Liver (tissue), 9 donors: ENCODE measurements around the gene HERC6. TPM values are rescaled to one million over a fixed set of nuclear protein-coding genes. Genes with fewer than 3 reads are reported as not detected.

Experiments used
- DNase-seq: peaks from one replicate; pipeline ENCODE4 v3.0.0-alpha.2; 2017; ENCODE audit warnings: low spot score
- H3K27ac ChIP-seq, 2 donors: one replicate each; pipeline ENCODE4 v1.7.0; 2013; ENCODE audit warnings: inconsistent platforms in 2 of 2, low read length in 2 of 2, control low read depth in 1 of 2, low read depth in 1 of 2, mild to moderate bottlenecking in 1 of 2
- H3K27me3 ChIP-seq, 4 donors: one replicate each; pipeline versions ENCODE4 v1.6.1 to v1.7.0; 2013; ENCODE audit warnings: low read length in 3 of 4, inconsistent platforms in 1 of 4, mild to moderate bottlenecking in 1 of 4, moderate library complexity in 1 of 4; ENCODE audit not compliant: control insufficient read depth in 4 of 4, insufficient read depth in 4 of 4
- H3K36me3 ChIP-seq, 4 donors: one replicate each; pipeline versions ENCODE4 v1.6.1 to v1.7.0; 2013; ENCODE audit warnings: low read length in 3 of 4, mild to moderate bottlenecking in 3 of 4, low read depth in 1 of 4, moderate library complexity in 1 of 4; ENCODE audit not compliant: control insufficient read depth in 4 of 4, insufficient read depth in 3 of 4
- H3K4me1 ChIP-seq, 4 donors: one replicate each; pipeline versions ENCODE4 v1.6.1 to v1.7.0; 2013; ENCODE audit warnings: low read length in 3 of 4, mild to moderate bottlenecking in 3 of 4, moderate library complexity in 1 of 4; ENCODE audit not compliant: control insufficient read depth in 4 of 4, insufficient read depth in 4 of 4
- H3K4me3 ChIP-seq, 3 donors: one replicate each; pipeline versions ENCODE4 v1.6.1 to v1.7.0; 2013; ENCODE audit warnings: low read length in 3 of 3, control low read depth in 1 of 3, low read depth in 1 of 3, mild to moderate bottlenecking in 1 of 3
- H3K9ac ChIP-seq, 2 donors: one replicate each; pipeline ENCODE4 v1.7.0; 2013; ENCODE audit warnings: low read length in 2 of 2, mild to moderate bottlenecking in 2 of 2, moderate library complexity in 2 of 2, control low read depth in 1 of 2, low read depth in 1 of 2
- H3K9me3 ChIP-seq, 4 donors: one replicate each; pipeline versions ENCODE4 v1.6.1 to v1.7.0; 2013; ENCODE audit warnings: low read length in 3 of 4; ENCODE audit not compliant: control insufficient read depth in 4 of 4
- ATF3 ChIP-seq: IDR thresholded peaks from 2 replicates; pipeline ENCODE4 v1.6.1; 2016; ENCODE audit warnings: antibody characterized with exemption
- CTCF ChIP-seq: fragments of 150-350 bp; IDR thresholded peaks from 2 replicates; pipeline ENCODE4 v1.5.1; 2017; ENCODE audit warnings: improper control_type of control experiment, low read depth, low read length; ENCODE audit not compliant: missing input control
- EGR1 ChIP-seq, 2 donors: IDR thresholded peaks; 2 replicates each; pipeline ENCODE4 v1.6.1; 2016 to 2018; ENCODE audit warnings: antibody characterized with exemption in 2 of 2, low read depth in 2 of 2
- FOXA2 ChIP-seq: IDR thresholded peaks from 2 replicates; pipeline ENCODE4 v1.6.1; 2016; ENCODE audit warnings: antibody characterized with exemption
- GABPA ChIP-seq, 2 donors: IDR thresholded peaks in 1 of 2; conservative IDR thresholded peaks in 1 of 2; 2 replicates each; pipeline ENCODE4 v1.6.1; 2016; ENCODE audit warnings: antibody characterized with exemption in 2 of 2, mild to moderate bottlenecking in 1 of 2, moderate library complexity in 1 of 2
- HNF4A ChIP-seq, 2 donors: conservative IDR thresholded peaks; 2 replicates each; pipeline ENCODE4 v1.6.1; 2016; ENCODE audit warnings: antibody characterized with exemption in 2 of 2, mild to moderate bottlenecking in 2 of 2
- HNF4G ChIP-seq: IDR thresholded peaks from 2 replicates; pipeline ENCODE4 v1.6.1; 2016; ENCODE audit warnings: antibody characterized with exemption
- JUND ChIP-seq, 2 donors: IDR thresholded peaks; 2 replicates each; pipeline ENCODE4 v1.6.1; 2016; ENCODE audit warnings: antibody characterized with exemption in 2 of 2
- MAX ChIP-seq: IDR thresholded peaks from 2 replicates; pipeline ENCODE4 v1.6.1; 2016; ENCODE audit warnings: antibody characterized with exemption
- NR2F2 ChIP-seq: IDR thresholded peaks from 2 replicates; pipeline ENCODE4 v1.6.1; 2016; ENCODE audit warnings: antibody characterized with exemption
- RAD21 ChIP-seq, 2 donors: IDR thresholded peaks; 2 replicates each; pipeline ENCODE4 v1.6.1; 2016; ENCODE audit warnings: antibody characterized with exemption in 2 of 2, mild to moderate bottlenecking in 2 of 2
- TAF1 ChIP-seq: conservative IDR thresholded peaks from 2 replicates; pipeline ENCODE4 v1.6.1; 2016; ENCODE audit warnings: antibody characterized with exemption, mild to moderate bottlenecking
- YY1 ChIP-seq: IDR thresholded peaks from 2 replicates; pipeline ENCODE4 v1.6.1; 2016; ENCODE audit warnings: antibody characterized with exemption, mild to moderate bottlenecking
- ZBTB33 ChIP-seq: IDR thresholded peaks from 2 replicates; pipeline ENCODE4 v1.6.1; 2016; ENCODE audit warnings: antibody characterized with exemption
- WGBS: extraction: QIAGEN DNeasy Blood & Tissue Kit; methylation state at CpG from one replicate; pipeline ENCODE4 v1.1.7; 2013; 5-methylcytosine and 5-hydroxymethylcytosine counted together
- polyA plus RNA-seq, 2 donors: library from polyadenylated mRNA; stranded (reverse) in 1 of 2; unstranded in 1 of 2; fragments of 200-250 nt in 1 of 2; fragments of >200 nt in 1 of 2; fragmentation: Nextera tagmentation in 1 of 2; extraction: Ambion mirVana in 1 of 2; gene quantifications; one replicate each; pipeline versions ENCODE4 v1.2.1 to v1.2.3, GENCODE V29; 2013 to 2015
- total RNA-seq, 2 donors: library from RNA; depleted of rRNA; stranded (reverse); fragments of >200 nt; gene quantifications; one replicate each; pipeline ENCODE4 v1.2.3, GENCODE V29; 2014
- donor health status: healthy.
- donor health status: healthy.
- donor health status: healthy.
- donor health status: healthy.
- donor health status: healthy.

HERC6 gene
- total and polyA plus RNA-seq, 4 donors, result 1.5 to 3.8 (median 2.6) TPM

GRCh38 chr4:88477229-88477860 is 98.7 kb downstream of the HERC6 start:
- Histone ChIP-seq H3K27me3 (no peaks in the 10 kb centered on the region), H3K9ac (no peak overlapping the region), H3K4me1 (no peaks in the 10 kb centered on the region), H3K9me3 (no peaks in the 10 kb centered on the region), H3K4me3 (no peak overlapping the region), H3K27ac (no peak overlapping the region), H3K36me3 (peaks cover 0 to 8% (median 7%) of the 10 kb centered on the region in 4 donors)
- TF ChIP-seq ZBTB33, result no peak
- TF ChIP-seq YY1, result no peak
- TF ChIP-seq JUND (IDR thresholded peaks at IDR 0.05), result no peak
- TF ChIP-seq FOXA2, result no peak
- TF ChIP-seq GABPA (IDR thresholded peaks at IDR 0.05 in 1 of 2, conservative IDR thresholded peaks at IDR 0.05 in 1 of 2), result no peak
- no peak for TF ChIP-seq ATF3
- no peak for TF ChIP-seq HNF4G
- no peak for TF ChIP-seq RAD21 (IDR thresholded peaks at IDR 0.05)
- TF ChIP-seq HNF4A (conservative IDR thresholded peaks at IDR 0.05), result no peak
- no peak for TF ChIP-seq CTCF
- no peak for TF ChIP-seq EGR1 (IDR thresholded peaks at IDR 0.05; ENCODE audit: low read depth in 2 of 2)
- no peak for TF ChIP-seq NR2F2
- WGBS, result 86% methylated on average over 5 of the region's 5 CpGs
- no peak for DNase-seq

GRCh38 chr4:88478247-88478646 is 99.6 kb downstream of the HERC6 start:
- TF ChIP-seq CTCF (no peak), HNF4G (no peak), TAF1 (no peak), ZBTB33 (no peak), YY1 (no peak), ATF3 (no peak), RAD21 (IDR thresholded peaks at IDR 0.05) (no peak), MAX (no peak)
- Histone ChIP-seq H3K4me1 (no peaks in the 10 kb centered on the region), H3K4me3 (no peak overlapping the region), H3K9ac (no peak overlapping the region), H3K27ac (no peak overlapping the region), H3K27me3 (no peaks in the 10 kb centered on the region), H3K9me3 (no peaks in the 10 kb centered on the region), H3K36me3 (peaks cover 0 to 8% (median 7%) of the 10 kb centered on the region in 4 donors)
- no peak for DNase-seq
- WGBS, result 84% methylated on average over 2 of the region's 2 CpGs
